MG63 (cell line): ENCODE results near the gene VSIG4. TPM values are rescaled to one million over a fixed set of nuclear protein-coding genes. Genes with fewer than 3 reads are reported as not detected.

Source experiments
- DNase-seq: peaks from one replicate; pipeline ENCODE4 v3.0.0-alpha.2; 2020
- H3K27me3 ChIP-seq: fragments of 250-450 bp; sonication (Bioruptor Pico); 2 replicates; pipeline ENCODE4 v1.5.1; 2020; ENCODE audit warnings: mild to moderate bottlenecking, moderate library complexity
- H3K36me3 ChIP-seq: fragments of 250-450 bp; sonication (Bioruptor Pico); 2 replicates; pipeline ENCODE4 v1.5.1; 2020; ENCODE audit warnings: mild to moderate bottlenecking, moderate library complexity
- H3K4me3 ChIP-seq: fragments of 250-450 bp; sonication (Bioruptor Pico); 2 replicates; pipeline ENCODE4 v1.5.1; 2020; ENCODE audit warnings: mild to moderate bottlenecking, moderate library complexity
- H3K9me3 ChIP-seq: fragments of 250-450 bp; sonication (Bioruptor Pico); 2 replicates; pipeline ENCODE4 v1.5.1; 2020; ENCODE audit warnings: mild to moderate bottlenecking, moderate library complexity
- total RNA-seq: library from RNA; depleted of rRNA; stranded (reverse); fragments of >200 nt; shearing (Covaris generic); gene quantifications from 2 replicates; pipeline ENCODE4 v1.2.3, GENCODE V29; 2014; ENCODE audit warnings: low replicate concordance

Gene VSIG4
- total RNA-seq, 1 experiment from 2014 or later: not detected

- Histone ChIP-seq H3K36me3 (no peaks in the 10 kb centered on the region), H3K4me3 (no peak overlapping the region)
Measured at GRCh38 chrX:66036231-66036630, 3.6 kb downstream of the VSIG4 start.

DNA sequence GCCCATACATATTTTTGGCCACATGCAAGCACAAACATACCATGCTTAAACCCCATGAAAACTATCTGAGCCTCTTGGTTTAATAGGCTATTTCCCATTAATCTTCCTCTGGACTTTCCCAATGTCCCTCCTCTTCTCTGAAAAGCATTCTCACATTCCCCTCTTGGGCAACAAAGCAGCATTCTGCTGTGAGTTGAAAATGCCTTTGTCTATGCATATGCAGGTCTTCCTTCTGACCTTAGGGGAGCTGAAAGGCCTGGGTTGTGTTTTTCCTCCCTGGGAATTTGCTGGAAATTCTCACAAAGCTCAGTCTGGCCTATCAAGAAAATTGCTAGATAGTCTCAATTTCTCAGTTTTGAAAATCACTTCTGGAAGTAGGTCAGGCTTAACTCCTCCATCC lies 4.2 kb downstream of the VSIG4 start:
- no peak for DNase-seq
- Histone ChIP-seq H3K9me3 (no peaks in the 10 kb centered on the region), H3K4me3 (no peak overlapping the region), H3K36me3 (no peaks in the 10 kb centered on the region), H3K27me3 (no peaks in the 10 kb centered on the region)

More at GRCh38 chrX:66036231-66036630, 3.6 kb downstream of the VSIG4 start:
- no peak for DNase-seq
- H3K9me3 ChIP-seq: no peaks in the 10 kb centered on the region
- H3K27me3 ChIP-seq: no peaks in the 10 kb centered on the region

- H3K9me3 ChIP-seq: no peaks in the 10 kb centered on the region
- H3K27me3 ChIP-seq: no peaks in the 10 kb centered on the region
- DNase-seq: no peak
- no peaks in the 10 kb centered on the region for H3K36me3 ChIP-seq
- H3K4me3 ChIP-seq: no peak overlapping the region
Measured at GRCh38 chrX:66030505-66031317, 9.2 kb downstream of the VSIG4 start.

GRCh38 chrX:66028936-66029335 lies 10.9 kb downstream of the VSIG4 start:
- no peak for DNase-seq
- Histone ChIP-seq H3K9me3 (no peaks in the 10 kb centered on the region), H3K36me3 (no peaks in the 10 kb centered on the region), H3K4me3 (no peak overlapping the region), H3K27me3 (no peaks in the 10 kb centered on the region)

- DNase-seq: no peak
- no peaks in the 10 kb centered on the region for H3K36me3 ChIP-seq
- no peaks in the 10 kb centered on the region for H3K9me3 ChIP-seq
Measured at GRCh38 chrX:66024570-66024969, 15.3 kb downstream of the VSIG4 start.

GRCh38 chrX:66024092-66024467 lies 15.8 kb downstream of the VSIG4 start:
- H3K4me3 ChIP-seq: no peak overlapping the region
- DNase-seq: no peak
- no peaks in the 10 kb centered on the region for H3K9me3 ChIP-seq
- H3K27me3 ChIP-seq: no peaks in the 10 kb centered on the region
- no peaks in the 10 kb centered on the region for H3K36me3 ChIP-seq

More at GRCh38 chrX:66024570-66024969, 15.3 kb downstream of the VSIG4 start:
- no peaks in the 10 kb centered on the region for H3K27me3 ChIP-seq
- no peak overlapping the region for H3K4me3 ChIP-seq

DNA sequence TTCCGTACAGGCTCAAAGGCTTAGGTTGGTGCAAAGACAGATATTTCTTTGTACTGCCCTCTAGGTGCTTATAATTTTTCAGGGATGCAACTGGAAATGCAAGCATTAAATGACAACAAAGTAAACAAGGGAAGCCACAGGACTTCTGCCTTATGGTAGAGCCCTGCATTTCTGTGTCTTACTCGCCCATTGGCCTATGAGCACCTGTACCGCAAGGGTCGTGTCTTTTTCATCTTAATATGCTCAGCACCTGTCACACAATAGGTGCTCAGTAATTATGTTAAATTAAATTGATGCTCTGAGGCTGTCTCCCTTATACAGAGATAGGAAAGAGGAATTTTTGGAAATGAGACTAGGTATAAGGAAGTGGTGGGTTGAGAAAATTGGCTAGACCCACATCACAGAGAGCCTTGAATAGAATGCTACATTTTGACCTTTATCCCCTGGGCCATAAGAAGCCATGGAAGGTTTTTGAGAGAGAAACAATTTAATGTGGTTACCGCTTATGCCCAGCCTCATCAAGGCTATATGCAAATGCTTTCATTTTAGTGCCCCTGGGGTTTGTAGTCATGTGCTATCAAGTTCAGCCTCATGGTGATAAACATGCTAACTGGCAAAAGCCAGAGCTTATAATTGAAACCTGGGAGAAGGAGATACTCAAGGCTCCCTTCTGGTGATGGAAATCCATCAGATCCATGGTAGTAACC lies 16.3 kb downstream of the VSIG4 start:
- Histone ChIP-seq H3K4me3 (no peak overlapping the region), H3K27me3 (no peaks in the 10 kb centered on the region), H3K36me3 (no peaks in the 10 kb centered on the region), H3K9me3 (no peaks in the 10 kb centered on the region)
- no peak for DNase-seq

DNA sequence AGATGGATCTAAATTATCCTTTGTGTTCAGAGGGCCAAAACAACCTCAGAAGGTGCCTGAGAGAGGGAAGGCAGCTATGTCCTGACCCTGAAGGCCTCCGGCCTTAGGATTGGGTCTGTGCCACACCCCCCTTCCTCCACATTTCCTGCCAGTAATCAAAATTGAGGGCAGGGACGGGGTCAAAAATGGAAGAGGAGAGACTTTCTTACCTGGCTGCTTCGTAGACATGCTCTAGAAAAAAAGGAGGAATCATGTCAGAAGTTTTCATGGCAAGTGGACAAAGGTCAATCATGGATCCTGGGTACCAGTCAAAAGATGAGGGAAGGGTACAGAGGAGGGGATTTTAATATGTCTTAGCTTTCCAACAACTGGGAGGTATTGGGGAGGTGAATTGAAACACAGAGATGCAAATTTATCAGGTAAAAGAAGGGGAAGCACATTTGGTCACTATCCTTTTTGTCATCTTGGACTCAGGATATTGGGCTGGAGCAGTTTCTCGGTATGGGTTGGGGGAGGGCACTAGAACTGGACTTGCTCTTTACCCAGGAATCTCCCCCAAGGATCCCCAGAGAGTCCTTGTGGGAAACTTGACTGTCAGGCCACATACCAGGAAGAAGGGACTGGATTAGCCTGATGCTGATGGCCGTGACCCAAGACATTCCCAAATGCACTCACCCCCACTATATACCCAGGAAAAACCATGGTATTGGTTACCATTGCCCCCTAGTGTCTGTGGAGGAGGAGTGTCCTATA lies 17.1 kb downstream of the VSIG4 start:
- Histone ChIP-seq H3K4me3 (no peak overlapping the region), H3K36me3 (no peaks in the 10 kb centered on the region), H3K27me3 (no peaks in the 10 kb centered on the region), H3K9me3 (no peaks in the 10 kb centered on the region)
- DNase-seq: no peak

DNA sequence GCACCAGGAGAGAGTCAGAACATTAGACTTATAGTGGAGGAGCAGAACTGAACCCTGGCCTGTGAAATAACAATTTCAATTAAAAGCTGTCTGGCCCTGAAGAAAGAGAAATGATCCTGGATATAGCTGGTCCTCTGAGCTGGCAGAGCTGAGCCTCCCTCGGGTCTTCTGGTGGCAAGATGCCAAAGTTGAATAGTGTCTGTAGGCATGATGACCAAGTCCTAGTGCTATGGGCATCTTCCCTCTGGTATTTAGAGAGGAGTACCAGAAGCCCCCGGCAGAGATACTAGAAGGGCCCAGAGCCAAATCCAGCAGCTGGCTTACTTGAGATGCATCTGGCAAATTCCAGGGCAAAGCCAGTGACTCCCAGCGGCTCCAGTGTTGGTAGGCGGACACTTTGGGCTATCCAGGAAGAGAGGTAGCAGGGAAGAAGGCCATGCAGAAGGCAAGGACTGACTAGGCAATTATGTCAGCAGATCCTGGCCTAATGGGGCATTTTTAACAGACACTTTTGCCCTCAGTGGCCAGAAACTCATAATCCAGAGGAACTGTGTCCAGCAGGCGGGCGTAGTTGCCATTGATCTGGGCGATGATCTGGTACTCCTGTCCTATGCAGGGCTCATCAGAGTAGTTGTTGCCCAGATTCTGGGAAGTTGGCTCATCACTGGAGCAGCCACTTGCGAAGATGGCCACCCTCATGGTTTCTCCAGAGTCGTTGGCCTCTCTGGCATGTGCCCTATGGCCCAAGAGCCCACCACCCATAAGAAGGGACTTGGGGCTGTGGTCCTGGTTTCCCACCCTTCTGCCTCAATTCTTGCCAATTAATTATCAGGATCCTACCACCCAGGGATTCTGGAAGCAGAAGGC lies 17.9 kb downstream of the VSIG4 start:
- Histone ChIP-seq H3K4me3 (no peak overlapping the region), H3K27me3 (no peaks in the 10 kb centered on the region), H3K9me3 (no peaks in the 10 kb centered on the region), H3K36me3 (no peaks in the 10 kb centered on the region)
- DNase-seq: no peak

DNA sequence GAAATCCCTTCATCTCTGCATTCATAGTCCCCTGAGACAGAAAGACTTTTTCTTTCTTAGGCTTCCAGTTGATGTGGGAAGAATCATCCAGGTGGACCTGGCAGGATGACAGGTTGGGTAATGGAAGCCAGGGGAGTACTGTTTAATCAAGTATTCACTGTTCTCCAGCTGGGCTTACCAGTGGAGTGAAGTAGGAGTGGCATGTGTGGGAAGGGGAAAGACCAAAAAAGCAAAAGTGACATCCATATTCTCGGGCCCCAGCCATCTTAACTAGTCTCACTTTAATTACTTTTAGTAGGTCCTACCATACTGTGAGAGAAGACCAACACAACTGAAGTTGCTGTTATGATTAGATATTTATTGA lies 18.5 kb downstream of the VSIG4 start:
- Histone ChIP-seq H3K9me3 (no peaks in the 10 kb centered on the region), H3K36me3 (no peaks in the 10 kb centered on the region), H3K27me3 (no peaks in the 10 kb centered on the region), H3K4me3 (no peak overlapping the region)
- DNase-seq: no peak

DNA sequence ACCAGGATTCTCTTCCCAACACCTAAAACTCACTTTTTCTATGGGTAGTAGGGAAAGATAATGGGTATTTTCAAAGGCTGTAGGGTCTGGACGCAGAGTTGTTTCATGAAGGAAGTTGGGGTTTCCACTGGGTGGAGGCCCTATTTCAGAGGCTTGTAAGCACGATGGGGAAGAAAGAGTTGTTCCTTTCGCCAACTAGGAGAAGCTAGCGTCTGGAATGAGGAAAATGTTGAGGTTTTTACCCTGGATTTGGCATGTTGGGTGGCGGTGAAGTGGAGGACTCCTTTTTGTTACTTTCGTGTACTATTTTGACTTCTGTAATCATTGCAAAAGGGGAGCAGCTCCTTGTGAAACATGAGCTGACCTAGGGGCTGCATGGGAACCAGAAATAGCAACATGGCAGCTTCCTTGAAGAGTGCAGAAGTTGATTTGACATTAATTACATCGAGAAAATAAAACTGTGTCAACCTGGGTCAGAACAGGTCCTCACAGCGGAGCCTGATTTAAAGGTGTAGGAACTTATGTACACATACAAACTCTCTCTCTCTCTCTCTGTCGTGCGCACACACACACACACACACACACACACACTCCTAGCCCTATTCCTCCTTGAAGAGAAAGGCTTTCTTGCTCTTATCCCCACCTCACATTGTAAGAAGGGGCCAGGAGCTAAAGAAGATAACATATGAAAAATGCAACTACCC lies 19.1 kb downstream of the VSIG4 start:
- DNase-seq: no peak
- no peak overlapping the region for H3K4me3 ChIP-seq
- H3K9me3 ChIP-seq: no peaks in the 10 kb centered on the region
- no peaks in the 10 kb centered on the region for H3K27me3 ChIP-seq
- no peaks in the 10 kb centered on the region for H3K36me3 ChIP-seq

GRCh38 chrX:66019974-66020373 lies 19.9 kb downstream of the VSIG4 start:
- H3K36me3 ChIP-seq: no peaks in the 10 kb centered on the region
- no peaks in the 10 kb centered on the region for H3K9me3 ChIP-seq
- DNase-seq: no peak
- H3K27me3 ChIP-seq: no peaks in the 10 kb centered on the region
- H3K4me3 ChIP-seq: no peak overlapping the region

GRCh38 chrX:66019310-66019652 lies 20.6 kb downstream of the VSIG4 start:
- H3K9me3 ChIP-seq: no peaks in the 10 kb centered on the region
- no peaks in the 10 kb centered on the region for H3K36me3 ChIP-seq
- no peak for DNase-seq
- H3K4me3 ChIP-seq: no peak overlapping the region
- no peaks in the 10 kb centered on the region for H3K27me3 ChIP-seq

GRCh38 chrX:66018585-66019309 lies 21.1 kb downstream of the VSIG4 start:
- no peak for DNase-seq
- no peaks in the 10 kb centered on the region for H3K9me3 ChIP-seq
- no peaks in the 10 kb centered on the region for H3K36me3 ChIP-seq
- H3K4me3 ChIP-seq: no peak overlapping the region
- no peaks in the 10 kb centered on the region for H3K27me3 ChIP-seq

GRCh38 chrX:66017659-66018170 lies 22.2 kb downstream of the VSIG4 start:
- Histone ChIP-seq H3K9me3 (no peaks in the 10 kb centered on the region), H3K4me3 (no peak overlapping the region), H3K36me3 (no peaks in the 10 kb centered on the region), H3K27me3 (no peaks in the 10 kb centered on the region)
- DNase-seq: no peak
